Adipocyte (in vitro differentiated cells): ENCODE measurements around the gene NPAT.

Source experiments
- DNase-seq: peaks from one replicate; pipeline ENCODE4 v3.0.0-alpha.2; 2015; ENCODE audit warnings: low read depth
- H3K27me3 ChIP-seq: replicated peaks from 2 replicates; pipeline ENCODE4 v1.7.0; 2013; ENCODE audit warnings: mild to moderate bottlenecking, low read length, moderate library complexity; ENCODE audit not compliant: control insufficient read depth, insufficient read depth
- H3K36me3 ChIP-seq: 2 replicates; pipeline ENCODE4 v1.7.0; 2013; ENCODE audit warnings: low read length, mild to moderate bottlenecking, moderate library complexity; ENCODE audit not compliant: control insufficient read depth, insufficient read depth, severe bottlenecking
- H3K4me1 ChIP-seq: 2 replicates; pipeline ENCODE4 v1.7.0; 2013; ENCODE audit warnings: mild to moderate bottlenecking, low read length, moderate library complexity; ENCODE audit not compliant: control insufficient read depth, insufficient read depth
- H3K4me3 ChIP-seq: 2 replicates; pipeline ENCODE4 v1.7.0; 2013; ENCODE audit warnings: mild to moderate bottlenecking, low read length, moderate library complexity
- H3K9ac ChIP-seq: 2 replicates; pipeline ENCODE4 v1.7.0; 2013; ENCODE audit warnings: mild to moderate bottlenecking, low read length, moderate library complexity
- H3K9me3 ChIP-seq: 2 replicates; pipeline ENCODE4 v1.7.0; 2013; ENCODE audit warnings: mild to moderate bottlenecking, low read length, moderate library complexity; ENCODE audit not compliant: control insufficient read depth

The NPAT gene

GRCh38 chr11:108222574-108223347 lies at the start of gene NPAT, which contains the start of gene ATM:
Gene NPAT (minus strand): TSS chr11:108222638. CDS start chr11:108222536, 102 bp downstream.
Gene ATM (plus strand): TSS chr11:108223067. CDS start chr11:108227625, 4,558 bp downstream.
- DNase-seq, result peak; percentile 100
- peak within 1 kb of the TSS; percentile 99 for H3K4me3 ChIP-seq
- peaks cover 35% of the 10 kb centered on the region for H3K4me1 ChIP-seq
- H3K9me3 ChIP-seq, result no peaks in the 10 kb centered on the region
- peaks cover 4% of the 10 kb centered on the region for H3K36me3 ChIP-seq
- H3K9ac ChIP-seq, result peak within 1 kb of the TSS; percentile 95
- H3K27me3 ChIP-seq, result no peaks in the 10 kb centered on the region

GRCh38 chr11:108269583-108269982 lies 47.1 kb upstream of the NPAT start:
- Histone ChIP-seq H3K4me1 (no peaks in the 10 kb centered on the region), H3K36me3 (peaks cover 50% of the 10 kb centered on the region)

GRCh38 chr11:108253176-108253575 lies 30.7 kb upstream of the NPAT start:
- peak; percentile 10 for DNase-seq
- Histone ChIP-seq H3K36me3 (peaks cover 88% of the 10 kb centered on the region), H3K27me3 (no peaks in the 10 kb centered on the region)

More at GRCh38 chr11:108269583-108269982, 47.1 kb upstream of the NPAT start:
- H3K9me3 ChIP-seq, result peaks cover under 1% of the 10 kb centered on the region
- no peak overlapping the region for H3K4me3 ChIP-seq
- no peak overlapping the region for H3K9ac ChIP-seq
- H3K27me3 ChIP-seq, result no peaks in the 10 kb centered on the region
- no peak for DNase-seq

GRCh38 chr11:108246885-108247284 lies 24.4 kb upstream of the NPAT start:
- Histone ChIP-seq H3K4me1 (no peaks in the 10 kb centered on the region), H3K9ac (no peak overlapping the region), H3K27me3 (no peaks in the 10 kb centered on the region), H3K36me3 (peaks cover 68% of the 10 kb centered on the region), H3K4me3 (no peak overlapping the region), H3K9me3 (no peaks in the 10 kb centered on the region)
- no peak for DNase-seq

More at GRCh38 chr11:108253176-108253575, 30.7 kb upstream of the NPAT start:
- no peaks in the 10 kb centered on the region for H3K9me3 ChIP-seq
- no peaks in the 10 kb centered on the region for H3K4me1 ChIP-seq
- no peak overlapping the region for H3K4me3 ChIP-seq
- no peak overlapping the region for H3K9ac ChIP-seq

- no peaks in the 10 kb centered on the region for H3K4me1 ChIP-seq
- no peaks in the 10 kb centered on the region for H3K27me3 ChIP-seq
- no peak overlapping the region for H3K4me3 ChIP-seq
- no peak for DNase-seq
- peaks cover 65% of the 10 kb centered on the region for H3K36me3 ChIP-seq
- H3K9ac ChIP-seq, result no peak overlapping the region
- H3K9me3 ChIP-seq, result no peaks in the 10 kb centered on the region
Measured at GRCh38 chr11:108246308-108246707, 23.9 kb upstream of the NPAT start.

- DNase-seq, result no peak
- Histone ChIP-seq H3K27me3 (no peaks in the 10 kb centered on the region), H3K4me1 (no peaks in the 10 kb centered on the region), H3K9ac (no peak overlapping the region), H3K4me3 (no peak overlapping the region), H3K36me3 (peaks cover 57% of the 10 kb centered on the region), H3K9me3 (no peaks in the 10 kb centered on the region)
Measured at GRCh38 chr11:108242422-108242821, 20.0 kb upstream of the NPAT start.

- no peak for DNase-seq
- H3K4me1 ChIP-seq, result no peaks in the 10 kb centered on the region
- no peak overlapping the region for H3K4me3 ChIP-seq
- H3K36me3 ChIP-seq, result peaks cover 57% of the 10 kb centered on the region
- H3K27me3 ChIP-seq, result no peaks in the 10 kb centered on the region
- H3K9ac ChIP-seq, result no peak overlapping the region
- no peaks in the 10 kb centered on the region for H3K9me3 ChIP-seq
Measured at GRCh38 chr11:108241330-108242037, 19.0 kb upstream of the NPAT start.

GRCh38 chr11:108239076-108239475 lies 16.6 kb upstream of the NPAT start:
- H3K36me3 ChIP-seq, result peaks cover 58% of the 10 kb centered on the region
- H3K4me1 ChIP-seq, result no peaks in the 10 kb centered on the region
- no peaks in the 10 kb centered on the region for H3K9me3 ChIP-seq
- DNase-seq, result no peak
- H3K4me3 ChIP-seq, result no peak overlapping the region
- no peaks in the 10 kb centered on the region for H3K27me3 ChIP-seq
- H3K9ac ChIP-seq, result no peak overlapping the region

- no peaks in the 10 kb centered on the region for H3K27me3 ChIP-seq
- H3K4me3 ChIP-seq, result no peak overlapping the region
- H3K9ac ChIP-seq, result no peak overlapping the region
- no peaks in the 10 kb centered on the region for H3K4me1 ChIP-seq
- peaks cover 63% of the 10 kb centered on the region for H3K36me3 ChIP-seq
- H3K9me3 ChIP-seq, result no peaks in the 10 kb centered on the region
- no peak for DNase-seq
Measured at GRCh38 chr11:108237058-108237481, 14.6 kb upstream of the NPAT start.

GRCh38 chr11:108235633-108236032 lies 13.2 kb upstream of the NPAT start:
- H3K36me3 ChIP-seq, result peaks cover 65% of the 10 kb centered on the region
- DNase-seq, result no peak
- no peaks in the 10 kb centered on the region for H3K4me1 ChIP-seq
- no peak overlapping the region for H3K4me3 ChIP-seq
- no peaks in the 10 kb centered on the region for H3K27me3 ChIP-seq
- no peak overlapping the region for H3K9ac ChIP-seq
- no peaks in the 10 kb centered on the region for H3K9me3 ChIP-seq

- DNase-seq, result no peak
- Histone ChIP-seq H3K4me3 (no peak overlapping the region), H3K4me1 (no peaks in the 10 kb centered on the region), H3K9ac (no peak overlapping the region), H3K36me3 (peaks cover 65% of the 10 kb centered on the region), H3K9me3 (no peaks in the 10 kb centered on the region), H3K27me3 (no peaks in the 10 kb centered on the region)
Measured at GRCh38 chr11:108235192-108235591, 12.8 kb upstream of the NPAT start.
